Kidney (tissue), 14 donors: ENCODE results near the gene RARA. TPM values are rescaled to one million over a fixed set of nuclear protein-coding genes. Genes with fewer than 3 reads are reported as not detected.
A peak's percentile ranks its signal among the peaks of the same experiment; 100 is the strongest.

ENCODE experiments used
- DNase-seq, 5 donors: peaks; one replicate each; pipeline ENCODE4 v3.0.0-alpha.2; 2013 to 2020
- FAIRE-seq: peaks from 2 replicates; lab custom pipeline; 2012; peaks lifted over from hg19 to GRCh38; lab: Jason Lieb, UNC
- H3K27ac ChIP-seq, 2 donors: one replicate each; pipeline ENCODE4 v1.7.0; 2013; ENCODE audit warnings: low read depth in 2 of 2, low read length in 2 of 2, inconsistent platforms in 1 of 2
- H3K27me3 ChIP-seq: one replicate; pipeline ENCODE4 v1.7.1; 2013; ENCODE audit warnings: low read length, inconsistent platforms; ENCODE audit not compliant: control insufficient read depth, insufficient read depth
- H3K36me3 ChIP-seq, 3 donors: one replicate each; pipeline versions ENCODE4 v1.7.0 to v1.7.1; 2013; ENCODE audit warnings: low read length in 3 of 3, control low read depth in 1 of 3, inconsistent platforms in 1 of 3; ENCODE audit not compliant: insufficient read depth in 3 of 3, control insufficient read depth in 2 of 3
- H3K4me1 ChIP-seq, 3 donors: one replicate each; pipeline versions ENCODE4 v1.7.0 to v1.7.1; 2013; ENCODE audit warnings: low read length in 3 of 3, inconsistent platforms in 1 of 3, low read depth in 1 of 3; ENCODE audit not compliant: control insufficient read depth in 2 of 3, insufficient read depth in 2 of 3
- H3K4me3 ChIP-seq, 3 donors: one replicate each; pipeline versions ENCODE4 v1.7.0 to v1.8.1; 2013; ENCODE audit warnings: low read length in 3 of 3, control low read depth in 1 of 3, inconsistent platforms in 1 of 3
- H3K9ac ChIP-seq, 3 donors: one replicate each; pipeline versions ENCODE4 v1.7.0 to v1.7.1; 2013; ENCODE audit warnings: low read length in 3 of 3, control low read depth in 1 of 3, inconsistent platforms in 1 of 3
- H3K9me3 ChIP-seq, 3 donors: one replicate each; pipeline versions ENCODE4 v1.7.0 to v1.7.1; 2013; ENCODE audit warnings: low read length in 3 of 3, control low read depth in 1 of 3, inconsistent platforms in 1 of 3; ENCODE audit not compliant: control insufficient read depth in 2 of 3, insufficient read depth in 1 of 3
- CTCF ChIP-seq: IDR thresholded peaks from 3 replicates; pipeline ENCODE4 v1.5.1; 2012; ENCODE audit warnings: mild to moderate bottlenecking, moderate library complexity, borderline replicate concordance; ENCODE audit not compliant: insufficient read depth; ENCODE audit errors: extremely low read depth
- intact Hi-C: fragments of 100-400 bp; cut with DNase I; formaldehyde crosslinking; loops from one replicate; pipeline ENCODE4 v1.11.1; 2022
- polyA plus RNA-seq: library from polyadenylated mRNA; stranded (reverse); fragments of 350-450 nt; fragmentation: Illumina TruSeq; extraction: RNeasy Lipid Tissue Mini Kit (QIAGEN cat#74804); gene quantifications from one replicate; pipeline ENCODE4 v1.2.3, GENCODE V29; 2014; ENCODE audit warnings: low read depth, low replicate concordance; ENCODE audit not compliant: insufficient read depth
- total RNA-seq: library from RNA; stranded (reverse); fragmentation: NEBNext Ultra II Directional; extraction: Animal tissue kit (Norgen Biotek cat#: 25700); gene quantifications from one replicate; pipeline ENCODE4 v1.2.1, GENCODE V29; 2021
- donor health status: control.
- donor health status: control.
- donor health status: control.
- donor health status: control.
- donor health status: control.
- donor health status: DM: yes; HTN: yes; CAD: no.
- donor health status: Normal renal cell carcinoma (clear cell type).

RARA gene
- total and polyA plus RNA-seq, 2 donors from 2014 or later, result 22.5 to 45.7 TPM

DNA sequence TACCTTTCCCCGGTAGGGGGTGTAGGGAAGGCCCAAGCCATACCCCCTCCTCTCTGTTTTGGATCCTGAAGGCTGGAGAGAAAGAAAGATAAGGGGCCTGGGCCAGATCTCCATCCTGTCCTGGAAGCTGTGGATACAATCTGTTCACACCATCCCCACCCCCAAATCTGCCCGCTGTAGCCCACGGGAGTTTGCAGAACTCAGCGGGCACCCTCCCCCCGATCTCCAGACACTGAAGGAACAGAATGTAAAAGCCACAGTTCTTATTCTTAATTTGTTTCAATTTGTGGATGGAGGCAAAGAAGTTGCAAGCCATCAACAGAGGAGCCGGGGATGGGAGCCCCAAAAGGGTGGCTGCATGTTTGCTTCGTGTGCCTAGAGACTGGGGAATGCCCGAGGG lies 28.4 kb downstream of the RARA start:
- Histone ChIP-seq H3K9me3 (no peaks in the 10 kb centered on the region), H3K4me1 (peaks cover 8 to 29% (median 26%) of the 10 kb centered on the region in 3 donors), H3K36me3 (no peaks in the 10 kb centered on the region), H3K9ac (no peak overlapping the region), H3K27me3 (no peaks in the 10 kb centered on the region), H3K27ac (no peak overlapping the region), H3K4me3 (no peak overlapping the region)
- intact Hi-C loops, result no loop called here
- no peak for TF ChIP-seq CTCF
- FAIRE-seq, result no peak
- DNase-seq, result no peak

DNA sequence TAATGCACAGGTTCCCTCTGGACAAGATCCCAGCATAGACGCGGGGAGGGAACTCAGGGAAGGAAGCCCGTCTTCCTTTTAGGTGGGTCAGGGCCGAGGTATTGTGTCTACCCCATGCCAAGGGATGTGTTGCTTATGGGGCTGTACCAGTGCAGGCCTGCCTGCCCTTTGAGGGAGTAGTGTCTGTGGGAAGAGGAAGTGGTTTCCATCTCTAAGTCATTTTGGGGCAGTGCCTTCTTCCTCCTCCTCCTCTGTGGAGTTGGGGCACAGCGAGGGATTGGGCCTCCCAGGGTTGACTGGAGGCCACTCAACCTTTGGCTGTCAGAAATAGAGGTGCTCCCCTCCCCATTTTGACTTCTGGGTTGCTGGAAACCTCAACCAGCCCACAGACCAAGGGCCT lies 29.1 kb downstream of the RARA start:
- no peak overlapping the region for H3K4me3 ChIP-seq
- H3K27ac ChIP-seq, result no peak overlapping the region
- H3K27me3 ChIP-seq, result no peaks in the 10 kb centered on the region
- FAIRE-seq (no peak), DNase-seq (no peak)
- no peak overlapping the region for H3K9ac ChIP-seq
- H3K4me1 ChIP-seq, result peaks cover 8 to 25% (median 22%) of the 10 kb centered on the region in 3 donors
- intact Hi-C loops, result no loop called here
- H3K9me3 ChIP-seq, result no peaks in the 10 kb centered on the region
- no peak for TF ChIP-seq CTCF
- no peaks in the 10 kb centered on the region for H3K36me3 ChIP-seq

DNA sequence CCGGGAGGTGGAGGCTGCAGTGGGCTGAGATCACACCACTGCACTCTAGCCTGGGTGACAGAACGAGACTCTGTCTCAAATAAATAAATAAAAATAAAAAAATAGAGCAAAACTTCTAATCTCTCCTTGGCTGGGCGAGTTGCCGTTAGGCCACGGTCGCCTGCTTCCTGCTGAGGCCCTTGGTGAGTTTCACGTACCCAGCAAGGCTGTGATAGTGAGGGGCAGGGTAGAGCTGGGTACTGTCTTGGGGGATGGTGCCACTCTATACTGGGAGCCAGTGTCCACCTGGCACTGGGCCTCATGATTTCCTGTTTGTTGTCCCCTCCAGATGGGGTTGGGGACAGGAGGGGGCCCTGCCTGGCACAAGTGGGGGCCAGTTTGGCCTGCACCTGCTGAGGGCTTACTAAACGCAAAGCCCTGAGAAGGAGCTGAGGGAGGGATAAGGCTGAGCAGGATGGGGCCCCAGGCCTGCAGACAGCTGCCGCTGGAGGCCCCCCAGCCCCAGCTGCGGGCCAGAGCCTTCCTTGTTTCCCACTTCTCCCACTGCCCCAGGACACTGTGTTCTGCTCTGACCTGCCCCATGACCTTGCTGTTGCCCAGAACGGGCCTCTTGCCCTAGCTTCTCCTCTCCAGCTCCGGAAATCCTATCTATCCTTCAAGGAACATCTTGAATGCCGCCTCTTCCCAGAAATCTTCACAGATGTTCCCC lies 30.1 kb downstream of the RARA start:
- Histone ChIP-seq H3K9me3 (no peaks in the 10 kb centered on the region), H3K4me1 (peaks cover 8 to 24% (median 17%) of the 10 kb centered on the region in 3 donors), H3K27me3 (no peaks in the 10 kb centered on the region), H3K9ac (no peak overlapping the region), H3K4me3 (no peak overlapping the region), H3K27ac (peak overlapping the region in 1 of 2 donors; percentile 45), H3K36me3 (no peaks in the 10 kb centered on the region)
- no peak for DNase-seq
- no peak for FAIRE-seq
- intact Hi-C loops, result no loop called here
- TF ChIP-seq CTCF, result no peak
